GM08714 (cell line): Measurements from ENCODE around the gene STX8.
"Not testable (repeated sequence)": the region's sequence is repeated elsewhere in the genome, so short reads cannot be mapped to it uniquely, and the experiment has no call there.

ENCODE experiments used
- H3K4me3 ChIP-seq: fragments of 200-500 bp; sonication (Bioruptor generic); 2 replicates; pipeline ENCODE4 v1.5.1; 2014; ENCODE audit warnings: mild to moderate bottlenecking, low read length, inconsistent platforms
- ZNF274 ChIP-seq: IDR thresholded peaks from 2 replicates; pipeline ENCODE4 v1.6.1; 2012; ENCODE audit warnings: mild to moderate bottlenecking, low read depth, low read length

The STX8 gene

DNA sequence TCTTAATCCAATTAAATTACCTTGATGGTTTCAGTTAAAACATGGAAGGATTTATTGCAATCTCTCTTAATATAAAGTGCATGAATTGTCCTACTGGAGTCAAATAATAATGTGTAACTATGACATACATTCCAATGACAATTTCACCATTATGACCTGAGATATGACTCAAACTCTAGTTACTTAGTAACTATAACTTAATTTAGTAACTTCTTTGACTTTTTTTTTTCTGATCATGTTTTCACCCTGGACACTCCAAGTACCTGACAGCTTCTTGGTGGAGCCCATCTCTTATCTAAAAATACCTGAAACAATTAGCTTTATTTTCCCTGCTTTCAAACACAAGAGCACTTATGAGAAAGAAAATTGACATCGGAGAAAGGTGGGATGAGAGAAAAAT, 123.7 kb downstream of the STX8 start:
- no peak for TF ChIP-seq ZNF274
- no peak overlapping the region for H3K4me3 ChIP-seq

DNA sequence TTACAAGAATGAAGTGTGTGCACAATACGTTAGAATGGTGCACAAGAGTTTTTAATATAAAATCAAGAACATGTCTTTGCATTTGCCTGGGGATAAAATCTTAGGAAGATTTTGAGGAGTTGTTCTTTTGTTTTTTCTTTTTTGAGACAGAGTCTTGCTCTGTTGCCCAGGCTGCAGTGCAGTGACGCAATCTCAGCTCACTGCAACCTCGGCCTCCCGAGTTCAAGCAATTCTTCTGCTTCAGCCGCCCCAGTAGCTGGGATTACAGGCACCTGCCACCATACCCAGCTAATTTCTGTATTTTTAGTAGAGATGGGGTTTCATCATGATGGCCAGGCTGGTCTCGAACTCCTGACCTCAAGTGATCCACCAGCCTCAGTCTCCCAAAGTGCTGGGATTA, 128.3 kb downstream of the STX8 start:
- H3K4me3 ChIP-seq = not testable (repeated sequence)

DNA sequence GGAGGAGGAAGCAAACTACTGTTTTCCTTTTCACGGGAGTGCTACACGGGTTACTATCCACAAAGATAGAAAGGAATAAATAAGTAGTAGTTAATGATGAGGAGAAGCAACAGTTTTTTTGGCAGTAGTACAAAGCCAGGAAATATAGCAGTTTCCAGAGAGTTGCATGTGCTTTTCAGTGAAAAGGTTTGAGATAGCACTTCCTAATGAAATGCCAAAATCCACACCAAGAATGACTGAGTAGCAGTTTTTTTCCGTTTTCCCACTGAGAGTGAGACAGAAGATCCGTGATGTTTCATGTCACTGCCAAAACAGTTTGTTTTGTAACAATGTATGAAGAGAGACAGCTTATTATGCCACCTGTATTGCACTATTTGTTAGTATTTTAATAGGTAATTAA, 129.1 kb downstream of the STX8 start:
- no peak for TF ChIP-seq ZNF274
- H3K4me3 ChIP-seq = no peak overlapping the region

DNA sequence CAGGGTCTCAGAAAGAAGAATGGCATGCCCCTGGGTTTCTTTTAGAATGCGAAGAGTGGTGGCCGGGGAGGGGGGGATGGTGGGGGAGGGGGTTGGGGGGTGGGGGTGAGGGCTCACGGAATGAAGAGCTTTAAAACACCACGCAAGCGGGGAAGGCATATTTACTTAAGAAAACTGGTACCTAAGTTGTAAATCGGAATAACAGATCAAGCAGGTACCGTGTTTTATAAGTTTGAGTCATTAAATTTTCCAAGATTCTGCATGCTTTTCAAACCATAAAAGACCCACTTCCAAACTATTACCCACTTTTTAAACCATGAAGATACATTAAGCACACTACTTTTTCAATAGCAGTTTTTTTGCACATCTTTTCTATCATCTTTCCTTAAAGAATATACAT, 130.2 kb downstream of the STX8 start:
- no peak overlapping the region for H3K4me3 ChIP-seq
- no peak for TF ChIP-seq ZNF274

DNA sequence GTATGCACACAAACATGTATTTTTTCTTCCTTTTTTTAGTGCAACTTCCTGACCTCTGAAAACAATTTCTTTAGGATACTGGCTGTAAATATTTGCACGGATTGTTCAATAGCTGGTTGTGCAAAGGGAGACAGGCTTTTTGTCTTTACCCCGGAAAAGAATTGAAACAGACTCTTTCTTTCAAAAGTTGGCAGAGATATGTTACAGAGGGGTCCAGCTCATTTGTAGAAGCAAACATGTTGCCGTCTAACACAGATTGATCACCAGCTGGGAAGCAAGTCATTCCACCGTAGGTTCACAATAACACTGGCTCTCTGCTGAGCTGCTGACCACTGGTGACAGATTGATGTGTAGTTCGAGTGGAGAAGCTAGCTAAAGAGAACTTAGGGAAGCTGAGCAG, 130.9 kb downstream of the STX8 start:
- TF ChIP-seq ZNF274 = no peak
- H3K4me3 ChIP-seq = no peak overlapping the region

DNA sequence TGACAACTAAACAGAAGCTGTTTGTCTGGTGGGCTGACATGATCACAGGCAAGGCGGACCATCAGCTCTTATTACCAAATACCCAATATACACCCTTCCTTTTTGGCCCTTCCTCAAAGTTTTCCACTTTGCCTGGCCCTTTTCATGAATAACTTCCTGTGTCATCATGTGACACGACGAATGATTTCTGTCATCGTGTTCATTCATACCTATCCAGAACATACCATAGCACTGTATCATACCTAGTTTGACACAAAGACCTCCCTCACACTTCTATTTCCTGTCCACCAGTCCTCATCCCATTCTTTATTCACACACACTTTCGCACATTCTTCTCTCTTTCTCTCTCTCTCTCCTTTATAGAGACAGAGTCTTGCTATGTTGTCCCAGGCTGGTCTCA, 131.8 kb downstream of the STX8 start:
- TF ChIP-seq ZNF274 = no peak
- H3K4me3 ChIP-seq = no peak overlapping the region

DNA sequence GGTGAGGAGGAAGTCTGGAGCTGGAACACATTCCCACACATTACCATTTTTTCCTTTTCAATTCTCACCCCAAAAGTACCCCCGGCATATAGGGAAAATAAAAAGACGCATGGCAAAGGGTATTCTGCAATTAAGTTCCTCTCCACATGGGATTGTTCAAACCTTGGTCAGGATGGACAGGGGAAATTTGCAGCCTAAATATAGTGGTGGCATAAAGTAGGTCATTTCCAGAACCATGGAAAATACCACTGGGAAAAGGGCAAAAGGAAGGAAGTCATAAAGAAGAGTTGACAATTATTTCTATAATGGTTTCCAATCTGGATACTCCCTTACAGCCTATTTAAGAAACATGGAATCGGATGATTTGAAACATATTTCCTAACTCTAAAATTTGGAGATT, 135.8 kb downstream of the STX8 start:
- H3K4me3 ChIP-seq = no peak overlapping the region
- TF ChIP-seq ZNF274 = no peak

DNA sequence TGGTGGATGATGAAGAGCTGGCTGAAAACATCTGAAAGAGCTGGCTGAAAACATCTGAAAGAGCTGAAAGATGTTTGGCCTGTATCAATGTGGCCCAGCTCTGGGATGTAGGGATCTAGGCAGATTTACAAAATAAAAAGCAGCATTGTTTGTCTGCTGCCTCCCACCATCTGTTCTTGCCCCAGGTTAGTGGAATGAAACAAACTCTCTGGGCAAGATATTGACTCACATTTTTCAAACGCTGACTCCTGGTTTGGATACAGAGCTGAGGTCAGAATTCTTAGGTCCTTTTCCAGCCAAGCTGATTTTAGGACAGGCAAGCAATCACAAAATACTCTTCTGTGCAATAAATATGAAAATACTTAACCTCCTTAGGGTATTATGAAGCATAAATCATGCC, 139.0 kb downstream of the STX8 start:
- no peak for TF ChIP-seq ZNF274
- no peak overlapping the region for H3K4me3 ChIP-seq

DNA sequence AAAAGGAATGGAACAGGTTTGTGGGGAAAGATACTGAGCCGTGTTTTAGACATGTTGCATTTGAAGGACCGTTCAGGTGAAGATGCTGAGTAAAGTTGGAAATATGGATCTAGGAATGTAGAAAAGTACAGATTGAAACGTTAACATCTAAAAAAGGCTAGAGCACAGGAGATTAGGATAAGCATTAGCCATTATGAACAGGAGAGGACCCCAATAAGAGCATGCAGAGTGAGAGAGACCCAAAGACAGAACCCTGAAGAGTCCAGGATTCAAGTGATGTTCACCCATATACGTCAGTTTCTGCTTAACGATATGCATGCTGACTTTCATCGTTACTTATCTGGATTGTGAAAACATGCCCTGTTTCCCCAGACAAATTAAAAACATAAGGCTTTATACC, 140.5 kb downstream of the STX8 start:
- no peak for TF ChIP-seq ZNF274
- H3K4me3 ChIP-seq = no peak overlapping the region

DNA sequence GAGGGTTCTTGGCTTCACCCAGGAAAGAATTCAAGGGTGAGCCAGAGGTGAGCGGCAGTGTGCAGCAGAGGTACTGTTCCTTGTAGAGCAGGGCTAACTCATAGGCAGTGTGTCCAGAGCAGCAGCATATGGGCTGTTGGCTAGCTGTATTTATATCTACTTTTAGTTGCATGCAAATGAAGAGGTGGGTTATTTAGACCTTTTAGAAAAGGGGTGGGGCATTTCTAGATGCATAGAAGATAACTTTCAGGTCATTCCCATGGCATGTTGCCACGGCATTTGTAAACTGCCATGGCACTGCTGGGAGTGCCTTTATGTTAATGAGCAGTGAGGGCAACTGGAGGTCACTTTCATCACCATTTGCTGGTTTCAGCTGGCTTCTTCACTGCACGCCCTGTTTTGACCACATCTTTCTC, 141.0 kb downstream of the STX8 start:
- no peak overlapping the region for H3K4me3 ChIP-seq
- no peak for TF ChIP-seq ZNF274

DNA sequence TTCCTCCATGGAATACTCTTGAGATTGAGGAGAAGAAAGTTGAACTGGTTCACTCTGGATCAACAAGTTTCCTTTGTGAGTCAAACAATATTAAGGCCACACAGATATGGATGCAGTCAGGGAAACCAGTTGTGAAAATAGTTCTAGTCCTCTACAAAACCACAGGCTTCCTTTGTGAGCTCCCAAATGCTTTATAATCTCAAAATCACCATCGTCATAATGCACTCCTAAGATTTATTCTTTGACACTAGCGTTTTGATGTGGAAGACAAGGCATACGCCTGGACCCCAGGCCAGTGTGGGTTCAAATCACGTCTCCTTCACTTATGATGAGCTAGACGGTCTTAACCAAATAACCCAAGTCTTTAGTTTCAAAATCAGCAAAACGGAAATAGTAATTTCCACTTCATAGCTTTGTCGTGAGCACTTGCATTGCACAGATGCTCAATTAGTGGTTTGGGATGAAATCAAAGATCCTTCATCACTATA, 142.6 kb downstream of the STX8 start:
- no peak overlapping the region for H3K4me3 ChIP-seq
- TF ChIP-seq ZNF274 = no peak

DNA sequence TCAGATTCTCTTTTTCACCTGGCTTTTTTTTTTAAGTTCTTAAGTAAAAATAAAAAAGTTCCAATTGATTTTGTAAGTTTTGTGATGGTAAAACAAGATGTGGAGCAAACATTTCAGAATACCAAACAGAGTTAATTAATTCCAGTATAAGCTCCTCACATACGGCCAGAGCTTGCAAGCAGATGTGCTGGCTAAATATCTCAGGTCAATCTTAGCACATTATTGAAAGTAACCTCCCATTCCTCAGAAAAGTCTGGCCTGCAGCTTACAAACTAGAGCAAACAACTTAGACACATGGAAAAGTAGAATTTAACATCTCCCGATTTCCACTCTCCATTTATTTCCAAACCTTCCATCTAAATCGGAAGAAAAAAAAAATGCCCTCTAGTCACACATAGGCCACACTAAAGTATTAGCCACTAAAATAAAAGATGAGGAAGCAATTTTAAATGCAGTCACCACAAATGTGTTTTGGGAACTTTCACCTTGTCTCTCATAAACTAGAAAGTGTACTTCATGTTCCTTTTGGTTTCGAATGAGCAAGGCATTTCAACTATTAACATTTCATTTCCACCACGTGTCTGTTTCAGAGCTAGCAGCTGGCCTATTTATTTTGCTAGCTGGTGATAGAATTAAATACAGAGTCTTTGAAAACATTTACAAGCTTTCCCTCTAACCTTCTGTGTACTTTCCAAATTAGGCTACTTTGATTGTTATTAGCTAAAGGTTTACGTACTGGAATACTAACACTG, 143.3 kb downstream of the STX8 start:
- H3K4me3 ChIP-seq = no peak overlapping the region
- no peak for TF ChIP-seq ZNF274

DNA sequence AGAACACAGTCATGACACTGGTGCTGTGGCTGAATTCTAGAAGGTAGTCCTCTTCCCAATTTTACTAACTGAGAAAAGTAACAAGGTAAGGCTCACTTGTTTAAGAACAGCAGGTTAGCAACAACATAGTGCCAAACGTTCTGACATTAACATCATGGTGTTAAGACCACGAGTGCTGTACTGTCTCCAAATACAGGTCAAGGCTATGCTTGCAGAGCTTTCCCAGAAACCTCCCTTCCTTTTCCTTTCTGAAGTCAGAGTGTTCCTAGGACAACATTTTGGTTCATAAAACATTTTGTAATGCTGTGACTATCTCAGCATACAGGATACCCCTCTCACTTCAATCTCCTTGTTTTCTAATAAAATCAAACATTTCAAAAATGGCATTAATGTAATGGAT, 144.0 kb downstream of the STX8 start:
- no peak overlapping the region for H3K4me3 ChIP-seq
- TF ChIP-seq ZNF274 = no peak

DNA sequence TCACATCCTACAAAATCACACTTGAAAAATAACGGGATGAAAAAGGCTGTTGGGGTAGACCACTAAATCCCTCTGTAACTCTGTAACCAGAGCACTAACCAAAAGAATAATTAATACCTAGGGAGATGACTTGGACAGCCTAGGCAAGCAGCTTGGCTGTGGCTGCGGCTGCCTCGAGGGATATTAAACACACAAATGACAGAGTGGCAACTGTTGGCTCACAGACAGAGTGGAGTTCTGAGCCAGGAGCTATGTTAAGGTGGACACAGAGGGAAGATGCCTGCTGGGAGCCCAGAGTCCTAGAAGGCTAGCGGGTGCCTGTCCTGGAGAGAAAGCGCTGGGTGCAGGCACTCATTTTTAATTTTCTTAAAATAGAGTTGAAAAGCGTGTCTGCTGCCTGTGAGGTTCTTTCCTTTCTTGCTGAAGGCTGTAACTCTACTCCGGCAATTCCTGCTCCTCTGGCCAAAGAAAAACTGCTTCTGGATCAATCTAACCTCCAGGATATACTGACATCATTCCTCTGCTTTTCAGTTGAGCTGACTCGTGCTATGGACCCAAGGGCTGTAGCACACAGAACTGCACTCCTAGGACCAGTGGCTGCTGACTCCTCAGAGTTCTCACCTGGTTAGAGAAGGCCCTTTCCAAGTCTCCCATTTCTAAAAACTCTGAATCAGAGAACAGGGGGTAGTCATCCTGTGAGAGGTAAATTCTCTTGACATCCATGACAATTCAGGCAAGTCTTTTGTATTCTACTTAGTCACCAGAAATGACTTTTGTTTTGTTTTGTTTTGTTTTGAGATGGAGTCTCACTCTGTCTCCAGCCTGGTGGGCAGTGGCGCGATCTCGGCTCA, 147.9 kb downstream of the STX8 start:
- H3K4me3 ChIP-seq = no peak overlapping the region
- TF ChIP-seq ZNF274 = no peak

DNA sequence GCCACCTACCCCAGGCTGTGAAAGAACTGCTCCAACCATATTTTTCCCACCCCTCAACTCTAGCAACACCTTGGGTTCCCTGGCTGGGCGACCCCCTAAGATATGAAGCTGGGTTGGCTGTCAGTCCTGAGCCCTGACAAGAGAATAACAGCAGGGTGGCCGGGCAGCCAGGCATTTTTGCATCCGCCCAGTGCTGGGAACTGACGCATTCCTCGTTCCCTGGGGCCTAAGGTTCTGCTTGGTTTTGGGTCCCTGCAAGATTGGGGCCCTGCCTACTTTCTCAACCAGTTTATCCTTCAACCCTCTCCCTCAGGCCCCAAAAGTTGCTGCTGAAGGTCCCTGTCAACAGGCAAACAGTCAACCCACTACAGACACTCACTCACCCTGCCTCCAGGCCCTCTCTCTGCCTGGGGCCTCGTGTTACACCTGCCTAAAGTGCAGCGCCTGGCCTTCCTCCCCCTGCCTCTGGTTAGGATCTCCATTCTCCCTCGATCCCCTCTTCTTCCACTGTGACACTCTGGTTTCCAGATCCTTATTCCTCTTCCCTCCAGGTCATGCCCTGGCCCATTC, 151.5 kb downstream of the STX8 start:
- TF ChIP-seq ZNF274 = no peak
- no peak overlapping the region for H3K4me3 ChIP-seq

DNA sequence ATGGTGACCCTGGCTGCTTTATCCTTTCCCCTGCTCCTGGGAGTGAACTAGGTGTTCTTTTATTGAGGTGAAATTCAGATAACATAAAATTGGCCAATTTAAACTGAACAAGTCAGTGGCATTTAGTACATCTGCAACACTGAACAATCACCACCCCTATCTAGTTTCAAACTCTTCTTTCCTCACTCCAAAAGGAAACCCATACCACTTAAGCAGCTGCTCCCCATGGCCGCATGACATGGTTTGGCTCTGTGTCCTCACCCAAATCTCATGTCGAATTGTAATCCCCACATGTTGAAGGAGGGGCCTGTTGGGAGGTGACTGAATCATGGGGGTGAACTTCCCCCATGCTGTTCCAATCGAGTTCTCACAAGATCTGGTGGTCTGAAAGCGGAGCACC, 154.1 kb downstream of the STX8 start:
- no peak for TF ChIP-seq ZNF274
- H3K4me3 ChIP-seq = no peak overlapping the region
